Body of pancreas (tissue), 4 donors: ENCODE data around the gene FAM120AOS. TPM values are rescaled to one million over a fixed set of nuclear protein-coding genes. Genes with fewer than 3 reads are reported as not detected.

ENCODE experiments used
- ATAC-seq: fragments of 150-250 bp; one replicate; pipeline ENCODE4 v1.9.1; 2016
- DNase-seq, 4 donors: peaks; one replicate each; pipeline ENCODE4 v3.0.0-alpha.2; 2019
- H3K27ac ChIP-seq, 4 donors: fragments of 200-600 bp; sonication (generic); 1 replicate in 3 of 4; 2 replicates in 1 of 4; pipeline versions ENCODE4 v1.5.1 to v1.6.1; 2016 to 2019; ENCODE audit warnings: mild to moderate bottlenecking in 1 of 4, mixed read lengths in 1 of 4, moderate library complexity in 1 of 4
- H3K27me3 ChIP-seq, 2 donors: fragments of 200-600 bp; sonication (generic); one replicate each; pipeline ENCODE4 v1.6.0; 2016; ENCODE audit warnings: mild to moderate bottlenecking in 1 of 2
- H3K36me3 ChIP-seq, 2 donors: fragments of 200-600 bp; sonication (generic); replicated peaks in 1 of 2; 2 replicates each; pipeline ENCODE4 v1.5.1; 2016; ENCODE audit warnings: low read depth in 2 of 2; ENCODE audit not compliant: insufficient read depth in 1 of 2
- H3K4me1 ChIP-seq: fragments of 200-600 bp; sonication (generic); one replicate; pipeline ENCODE4 v1.6.0; 2016
- H3K4me3 ChIP-seq, 2 donors: fragments of 200-600 bp; sonication (generic); 1 replicate in 1 of 2; 2 replicates in 1 of 2; pipeline ENCODE4 v1.5.1; 2016 to 2019
- H3K9me3 ChIP-seq, 3 donors: fragments of 200-600 bp; sonication (generic); 1 replicate in 2 of 3; 2 replicates in 1 of 3; pipeline ENCODE4 v1.5.1; 2016
- CTCF ChIP-seq, 7 experiments: fragments of 450-650 bp in 4 of 7; fragments of 200-600 bp in 3 of 7; sonication (generic) in 3 of 7; IDR thresholded peaks; one replicate each; pipeline ENCODE4 v1.5.1; 2016 to 2019; ENCODE audit warnings: antibody characterized with exemption in 7 of 7
- POLR2A ChIP-seq, 3 donors: fragments of 450-650 bp; IDR thresholded peaks; one replicate each; pipeline ENCODE4 v1.6.1; 2016; ENCODE audit warnings: antibody characterized with exemption in 3 of 3, mild to moderate bottlenecking in 2 of 3
- WGBS, 2 donors: methylation state at CpG; one replicate each; pipeline ENCODE4 v1.1.5; 2017; 5-methylcytosine and 5-hydroxymethylcytosine counted together
- intact Hi-C: fragments of 100-400 bp; cut with DNase I; formaldehyde crosslinking; loops from one replicate; pipeline ENCODE4 v1.15.1; 2023
- total RNA-seq, 2 donors: library from RNA; depleted of rRNA; stranded (reverse); fragments of >200 nt; gene quantifications; one replicate each; pipeline ENCODE4 v1.1.0, GENCODE V29; 2016

The FAM120AOS gene
- total RNA-seq, 2 donors from 2014 or later, result 35.0 to 44.5 TPM

GRCh38 chr9:93451849-93452709 lies 1.3 kb downstream of the FAM120AOS start:
- no peaks in the 10 kb centered on the region for H3K27me3 ChIP-seq
- H3K4me3 ChIP-seq, result peak overlapping the region; percentile 87 to 91
- intact Hi-C loops, result loop anchor here (10.0 kb wide), 1 partner anchor 267 kb away; the partner anchor contains the start of gene WNK2
- DNase-seq (peak; percentile 63 to 70 (median 66)), ATAC-seq (peak; percentile 28)
- WGBS, 2 donors, result 0% methylated on average over 8 to 65 of the region's 92 CpGs
- peak overlapping the region; percentile 93 to 98 (median 96) for H3K27ac ChIP-seq
- H3K9me3 ChIP-seq, result no peaks in the 10 kb centered on the region
- TF ChIP-seq POLR2A (IDR thresholded peaks at IDR 0.05) (peak; percentile 28 to 59 (median 45)), CTCF (IDR thresholded peaks at IDR 0.05) (peak in 4 of 7 experiments; percentile 37 to 51 (median 43))
- H3K36me3 ChIP-seq, result peaks cover 0 to 5% of the 10 kb centered on the region in 2 donors
- H3K4me1 ChIP-seq, result peaks cover 53% of the 10 kb centered on the region

- ATAC-seq (peak; percentile 84), DNase-seq (peak; percentile 74 to 81 (median 78))
- Histone ChIP-seq H3K4me1 (peaks cover 44% of the 10 kb centered on the region), H3K9me3 (no peaks in the 10 kb centered on the region), H3K27ac (peak within 1 kb of the TSS; percentile 95 to 99 (median 98)), H3K36me3 (peaks cover 0 to 5% of the 10 kb centered on the region in 2 donors), H3K27me3 (no peaks in the 10 kb centered on the region), H3K4me3 (peak within 1 kb of the TSS; percentile 87 to 91)
- intact Hi-C loops, result loop anchor here (10.0 kb wide), 1 partner anchor 266 kb away; the partner anchor contains the start of gene WNK2
- WGBS, 2 donors, result 0% methylated on average over 85 of the region's 100 CpGs; no CpG with 5 or more reads in 1 of the 2 donors
- TF ChIP-seq CTCF (IDR thresholded peaks at IDR 0.05), result peak in 2 of 7 experiments; percentile 6 to 16
- TF ChIP-seq POLR2A (IDR thresholded peaks at IDR 0.05), result peak; percentile 87 to 91 (median 88)
Observed at GRCh38 chr9:93450945-93451815, 2.2 kb downstream of the FAM120AOS start, which contains the start of gene FAM120A. Gene FAM120A, plus strand, starts transcription at chr9:93451685. Its CDS starts 231 bp downstream, at chr9:93451916.

GRCh38 chr9:93447655-93448054 lies 5.7 kb downstream of the FAM120AOS start:
- ATAC-seq (no peak), DNase-seq (no peak)
- peaks cover 22% of the 10 kb centered on the region for H3K4me1 ChIP-seq
- WGBS, 2 donors, result 77 to 85% methylated on average over 4 of the region's 4 CpGs
- no peaks in the 10 kb centered on the region for H3K9me3 ChIP-seq
- H3K27ac ChIP-seq, result no peak overlapping the region
- H3K27me3 ChIP-seq, result no peaks in the 10 kb centered on the region
- no peak overlapping the region for H3K4me3 ChIP-seq
- intact Hi-C loops, result no loop called here
- H3K36me3 ChIP-seq, result peaks cover 0 to 5% of the 10 kb centered on the region in 2 donors
- TF ChIP-seq POLR2A (IDR thresholded peaks at IDR 0.05) (no peak), CTCF (IDR thresholded peaks at IDR 0.05) (no peak)

GRCh38 chr9:93446073-93446472 lies 7.3 kb downstream of the FAM120AOS start:
- no peak overlapping the region for H3K4me3 ChIP-seq
- no peak for ATAC-seq
- no peak for DNase-seq
- no peak overlapping the region for H3K27ac ChIP-seq
- intact Hi-C loops, result no loop called here
- peaks cover 22% of the 10 kb centered on the region for H3K4me1 ChIP-seq
- peaks cover 0 to 5% of the 10 kb centered on the region in 2 donors for H3K36me3 ChIP-seq
- H3K27me3 ChIP-seq, result no peaks in the 10 kb centered on the region
- WGBS, 2 donors, result 59 to 94% methylated on average over 3 of the region's 3 CpGs
- no peak for TF ChIP-seq POLR2A (IDR thresholded peaks at IDR 0.05)
- no peak for TF ChIP-seq CTCF (IDR thresholded peaks at IDR 0.05)
- H3K9me3 ChIP-seq, result no peaks in the 10 kb centered on the region
